Stimulated activated CD8-positive, alpha-beta memory T cell treated with anti-CD3 and anti-CD28 coated beads, Interleukin-15, amount 100 ng/mL, for 48 hours (primary cell): ENCODE measurements around the gene FXYD2.

ENCODE experiments used
- DNase-seq, 2 donors: peaks; one replicate each; pipeline ENCODE4 v3.0.0-alpha.2; 2020; ENCODE audit warnings: low read depth in 2 of 2

The FXYD2 gene

GRCh38 chr11:117857734-117858414 is 33.3 kb upstream of the FXYD2 start:
- DNase-seq, result no peak

- no peak for DNase-seq
These were observed 31.5 kb upstream of the FXYD2 start for GRCh38 chr11:117855912-117856651.

DNA sequence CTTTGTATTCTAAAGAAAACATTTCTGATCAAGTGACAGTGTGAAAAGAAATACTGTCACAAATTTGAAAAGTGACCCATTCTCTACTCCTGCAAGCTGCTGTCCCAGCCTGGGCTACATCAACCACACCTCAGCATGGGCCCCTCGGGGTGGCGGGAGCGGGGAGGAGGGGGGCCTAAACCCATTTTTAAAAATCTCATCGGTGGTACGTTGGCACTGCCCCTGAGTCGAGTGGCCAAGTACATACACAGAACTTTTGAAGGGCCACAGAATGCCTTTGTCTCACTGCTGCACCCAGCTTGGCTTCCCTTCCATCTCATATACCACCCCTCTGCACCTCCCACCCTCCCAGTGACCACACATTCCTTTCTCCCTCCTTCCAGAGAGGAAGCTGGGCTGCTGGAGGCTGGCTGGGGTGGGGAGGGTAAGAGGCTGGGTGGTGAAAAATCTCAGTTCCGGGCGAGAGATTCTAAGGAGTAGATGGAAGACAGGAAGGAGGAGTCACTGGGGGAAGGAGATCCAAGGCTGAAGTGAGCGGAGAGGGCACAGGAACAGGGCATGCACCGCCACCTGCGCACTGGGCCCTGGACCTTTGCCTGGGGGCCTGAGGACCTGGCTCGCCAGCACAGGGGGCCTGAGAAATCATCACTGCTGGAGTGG is 30.8 kb upstream of the FXYD2 start:
- DNase-seq, result no peak

GRCh38 chr11:117852309-117852708 is 27.8 kb upstream of the FXYD2 start:
- DNase-seq, result no peak

DNA sequence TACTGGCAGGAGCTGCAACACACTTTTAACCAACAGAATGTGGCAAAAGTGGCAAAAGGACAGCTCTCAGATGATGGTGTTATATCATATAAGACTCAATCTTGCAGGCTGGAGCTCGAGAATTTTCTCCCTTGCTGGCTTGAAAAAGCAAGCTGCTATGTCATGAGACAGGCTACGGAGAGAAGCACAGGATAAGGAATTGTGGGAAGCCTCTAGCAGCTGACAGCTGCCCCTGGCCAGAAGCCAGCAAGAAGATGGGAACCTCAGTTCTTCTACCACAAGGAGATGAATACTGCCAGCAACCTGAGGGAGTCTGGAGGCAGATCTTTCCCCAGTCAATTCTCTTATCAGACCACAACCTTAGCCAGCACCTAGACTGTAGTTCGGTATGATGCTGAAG is 27.3 kb upstream of the FXYD2 start:
- no peak for DNase-seq

DNA sequence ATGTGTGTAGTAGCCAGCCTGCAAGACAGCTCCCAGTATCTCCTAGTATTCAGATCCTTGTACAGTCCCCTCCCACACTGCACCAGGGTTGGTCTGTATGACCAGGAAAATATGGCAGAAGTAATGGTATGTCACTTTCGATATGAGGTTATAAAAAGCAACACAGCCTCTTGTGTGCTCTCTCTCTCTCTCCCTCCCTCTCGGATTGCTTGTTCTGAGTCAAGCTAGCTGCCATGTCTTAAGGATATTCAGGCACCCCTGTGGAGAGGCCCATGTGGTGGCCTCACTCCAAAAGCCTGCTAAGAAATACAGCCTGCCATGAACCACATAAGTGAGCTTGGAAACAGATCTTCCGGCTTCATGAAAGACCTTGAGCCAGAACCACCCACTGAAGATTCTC is 26.6 kb upstream of the FXYD2 start:
- DNase-seq, result no peak

- DNase-seq, result no peak
These were observed 25.4 kb upstream of the FXYD2 start for GRCh38 chr11:117849781-117850414.

DNA sequence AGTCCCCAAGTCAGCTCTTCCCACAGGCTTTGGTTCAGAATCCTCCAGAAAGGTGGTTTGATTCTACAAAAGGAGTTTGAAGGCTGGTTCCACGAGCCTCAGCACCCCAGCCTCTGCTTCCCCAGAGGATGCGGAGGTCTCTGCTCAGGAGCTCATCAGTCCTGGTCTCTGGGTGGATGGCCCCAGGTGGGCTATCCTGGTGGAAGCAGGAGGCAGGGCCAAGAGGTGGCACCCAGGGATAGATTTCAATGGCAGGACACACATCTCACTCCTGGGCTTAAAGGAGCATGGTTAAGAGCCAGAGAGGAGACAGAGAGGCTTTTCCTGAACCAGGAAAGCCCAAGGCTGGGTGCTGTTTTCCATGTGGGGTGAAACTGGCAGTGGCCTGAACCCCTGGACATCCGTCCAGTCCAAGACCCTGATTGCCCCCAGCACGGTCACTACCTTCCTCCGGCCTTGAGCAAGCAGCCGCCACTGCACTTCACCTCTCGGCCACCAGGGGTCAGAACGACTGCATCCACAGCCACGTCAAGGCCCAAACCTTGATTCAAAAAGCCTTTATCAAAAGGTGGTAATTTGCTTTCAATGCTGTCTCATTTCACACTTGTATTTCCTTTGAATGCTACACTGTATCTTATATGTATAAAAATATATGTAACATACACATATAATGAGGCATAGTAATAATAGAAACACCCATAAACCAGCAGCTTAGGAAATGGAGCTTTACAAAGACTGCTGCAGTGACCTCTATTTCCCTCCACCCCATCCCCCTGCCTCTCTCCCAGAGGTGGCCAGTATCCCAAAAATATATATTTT is 19.3 kb upstream of the FXYD2 start:
- peak; percentile 53 to 58 for DNase-seq

DNA sequence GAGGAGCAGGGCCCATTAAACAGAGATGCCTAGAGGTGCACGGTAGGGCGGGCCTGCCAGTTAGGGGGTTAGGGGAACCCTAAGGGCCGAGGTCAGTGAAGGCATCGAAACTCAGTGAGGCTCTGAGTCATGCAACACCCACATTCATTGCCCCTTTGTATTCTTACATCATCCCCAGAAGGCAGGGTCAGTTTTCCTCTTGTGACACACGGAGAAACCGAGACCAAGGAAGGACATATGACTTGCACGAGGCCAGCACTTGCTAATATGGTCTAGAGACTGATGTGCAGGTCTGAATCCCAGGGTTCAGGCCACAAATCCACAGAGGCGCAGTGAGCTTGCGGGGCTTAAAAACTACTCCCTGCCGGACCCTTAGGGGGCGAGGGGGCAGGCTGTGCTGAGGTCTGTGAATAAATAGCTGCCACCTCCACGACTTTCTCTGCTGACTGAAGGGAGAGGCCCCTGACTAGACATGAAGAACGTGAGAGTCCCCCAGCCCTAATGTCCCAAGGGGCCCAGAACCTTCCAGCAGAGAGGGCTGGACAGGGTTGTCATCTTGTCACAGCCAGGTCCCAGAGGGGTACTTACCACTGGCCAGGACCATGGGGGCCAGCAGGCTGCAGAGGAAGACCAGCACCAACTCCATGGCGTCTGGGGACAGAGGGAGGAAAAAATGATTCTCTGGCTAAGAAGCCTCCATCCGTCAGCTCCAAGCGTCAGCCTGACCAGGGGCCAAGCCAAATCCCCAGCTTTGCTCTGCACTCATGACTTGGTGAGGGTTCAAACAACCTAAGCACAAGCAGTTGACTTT is 17.8 kb upstream of the FXYD2 start:
- DNase-seq, result no peak

DNA sequence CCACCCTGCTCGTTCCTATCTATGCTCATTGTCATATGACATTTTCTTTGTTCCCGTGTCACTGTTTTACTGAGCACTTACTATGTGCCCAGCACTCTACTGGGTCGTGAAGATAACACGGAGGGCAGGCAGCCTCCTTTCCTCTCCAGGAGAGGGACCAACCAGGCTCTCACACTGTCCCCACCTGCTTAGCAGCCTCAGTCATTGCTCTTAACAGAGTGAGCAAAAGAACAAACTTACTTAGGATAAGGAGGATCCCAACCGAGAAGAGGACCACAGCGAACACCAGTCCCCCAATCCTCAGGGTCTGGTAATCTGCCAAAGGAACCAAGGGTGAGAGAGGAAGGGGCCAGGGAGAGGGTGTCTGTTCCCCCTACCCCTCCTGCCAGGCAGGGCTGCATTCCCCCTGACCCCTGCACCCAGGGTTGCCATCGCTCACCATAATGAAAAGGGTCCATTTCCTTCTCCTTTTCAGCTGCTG is 17.0 kb upstream of the FXYD2 start:
- no peak for DNase-seq

GRCh38 chr11:117840881-117841550 is 16.5 kb upstream of the FXYD2 start:
- DNase-seq, result no peak

DNA sequence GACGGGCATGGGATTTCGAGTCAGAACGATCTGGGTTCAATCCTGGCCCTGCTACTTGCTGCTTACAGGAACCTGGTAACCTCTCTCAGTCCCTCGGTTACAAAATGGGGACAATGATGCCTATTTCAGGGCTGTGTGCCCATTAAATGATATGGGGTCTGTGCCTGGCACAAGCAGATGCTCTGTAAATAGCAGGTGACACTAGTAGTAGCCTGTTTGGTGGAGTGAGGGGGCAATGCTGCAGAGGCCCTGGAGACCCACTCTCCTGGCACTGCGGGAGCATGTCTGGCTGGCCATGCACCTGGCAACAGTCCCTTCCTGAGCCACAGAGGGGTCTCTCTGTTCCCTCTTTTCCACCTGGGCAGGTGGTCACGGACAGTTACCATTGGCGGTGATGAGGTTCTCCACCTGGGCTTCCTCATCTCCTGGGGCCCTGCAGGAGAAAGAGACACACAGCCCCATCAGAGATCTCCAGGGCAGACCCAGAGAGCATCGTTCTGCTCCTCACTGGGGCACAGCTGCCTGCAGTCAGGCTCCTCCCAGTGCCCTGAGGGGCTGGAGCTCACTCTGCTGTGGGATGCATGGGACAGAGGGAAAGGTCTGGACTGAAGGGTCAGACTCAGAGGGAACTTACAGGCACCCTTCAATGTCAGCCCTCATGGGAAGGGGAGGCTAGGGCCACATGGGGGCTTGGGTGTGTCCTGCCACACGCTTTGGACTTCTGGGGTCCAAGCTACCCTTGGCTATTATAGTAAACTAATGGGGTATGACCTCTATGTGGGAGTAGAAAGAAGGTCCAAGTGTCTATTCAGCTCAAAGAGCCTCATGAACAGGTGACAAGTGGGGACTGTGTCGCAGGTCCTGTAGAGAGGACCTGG is 15.6 kb upstream of the FXYD2 start:
- no peak for DNase-seq

- DNase-seq, result no peak
These were observed 14.9 kb upstream of the FXYD2 start for GRCh38 chr11:117839380-117839881.

GRCh38 chr11:117838901-117839300 is 14.4 kb upstream of the FXYD2 start:
- no peak for DNase-seq

GRCh38 chr11:117837791-117838190 is 13.2 kb upstream of the FXYD2 start:
- no peak for DNase-seq

DNA sequence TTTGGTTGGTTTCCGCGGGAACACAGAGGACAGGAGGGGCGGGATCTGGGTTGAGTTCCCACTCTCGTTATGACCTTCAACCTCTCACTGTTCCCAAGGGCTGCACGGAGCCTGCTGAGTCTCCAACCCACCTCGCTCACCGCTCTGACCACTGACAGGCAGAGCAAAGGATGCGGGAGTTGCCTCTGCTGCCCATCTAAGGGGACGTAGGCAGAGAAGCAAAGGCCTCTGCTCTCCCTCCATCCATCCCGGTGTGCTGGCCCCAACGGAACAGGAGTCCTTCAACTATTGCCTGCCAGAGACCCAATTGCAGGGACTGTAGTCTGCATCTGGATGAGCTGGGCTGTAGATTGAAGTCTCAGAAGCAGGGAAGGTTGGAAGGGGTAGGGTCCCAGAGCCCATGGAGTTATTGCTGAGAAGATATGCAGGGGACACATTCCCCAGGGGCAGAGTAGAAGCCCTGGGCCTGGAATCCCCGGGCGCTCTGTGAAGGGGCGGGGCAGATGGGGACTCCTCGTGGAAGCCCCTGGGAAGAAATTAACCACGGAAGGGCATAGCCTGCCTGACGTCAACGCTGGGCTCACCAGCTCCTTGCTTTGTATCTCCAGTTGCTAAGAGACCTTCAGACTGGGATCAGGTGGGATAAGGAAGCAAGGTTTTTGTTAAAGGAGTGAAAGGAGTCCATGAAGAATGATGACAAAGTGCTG is 12.7 kb upstream of the FXYD2 start:
- no peak for DNase-seq

- DNase-seq, result no peak
These were observed 11.8 kb upstream of the FXYD2 start for GRCh38 chr11:117836077-117836960.
